ENCODE results near the gene FMOD. TPM values are rescaled to one million over a fixed set of nuclear protein-coding genes. Genes with fewer than 3 reads are reported as not detected.

Gene FMOD
- total RNA-seq, 1 donor from 2014 or later, result 0.26 TPM

DNA sequence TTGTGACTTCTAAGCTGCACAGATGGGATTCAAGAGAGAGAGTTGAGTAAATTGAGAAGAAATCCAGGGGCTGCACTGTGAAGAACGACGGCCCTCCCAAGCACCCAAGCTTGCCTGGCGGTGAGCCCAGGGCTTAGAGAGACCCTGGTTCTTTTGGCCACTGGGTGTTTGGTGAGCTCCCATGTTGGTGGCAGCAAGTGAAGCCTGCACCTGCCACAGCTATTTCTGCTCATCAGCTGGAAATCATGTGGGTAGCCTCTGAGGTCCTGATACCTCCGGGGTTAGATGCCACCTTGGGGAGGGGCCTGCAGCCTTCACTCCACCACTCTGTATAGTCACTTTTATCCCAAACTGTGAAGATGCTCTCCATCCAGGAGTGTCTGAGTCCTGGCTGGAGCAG is 51.8 kb downstream of the FMOD start:
- H3K36me3 ChIP-seq (ENCODE audit: control insufficient read depth, insufficient read depth, low read length), result no peaks in the 10 kb centered on the region
- H3K4me3 ChIP-seq (ENCODE audit: low read depth, low read length), result no peak overlapping the region
- DNase-seq (ENCODE audit: low read depth), result no peak
- H3K27me3 ChIP-seq (ENCODE audit: control insufficient read depth, insufficient read depth, low read length), result no peaks in the 10 kb centered on the region
- no peak for FAIRE-seq
- TF ChIP-seq, protein P1, sequence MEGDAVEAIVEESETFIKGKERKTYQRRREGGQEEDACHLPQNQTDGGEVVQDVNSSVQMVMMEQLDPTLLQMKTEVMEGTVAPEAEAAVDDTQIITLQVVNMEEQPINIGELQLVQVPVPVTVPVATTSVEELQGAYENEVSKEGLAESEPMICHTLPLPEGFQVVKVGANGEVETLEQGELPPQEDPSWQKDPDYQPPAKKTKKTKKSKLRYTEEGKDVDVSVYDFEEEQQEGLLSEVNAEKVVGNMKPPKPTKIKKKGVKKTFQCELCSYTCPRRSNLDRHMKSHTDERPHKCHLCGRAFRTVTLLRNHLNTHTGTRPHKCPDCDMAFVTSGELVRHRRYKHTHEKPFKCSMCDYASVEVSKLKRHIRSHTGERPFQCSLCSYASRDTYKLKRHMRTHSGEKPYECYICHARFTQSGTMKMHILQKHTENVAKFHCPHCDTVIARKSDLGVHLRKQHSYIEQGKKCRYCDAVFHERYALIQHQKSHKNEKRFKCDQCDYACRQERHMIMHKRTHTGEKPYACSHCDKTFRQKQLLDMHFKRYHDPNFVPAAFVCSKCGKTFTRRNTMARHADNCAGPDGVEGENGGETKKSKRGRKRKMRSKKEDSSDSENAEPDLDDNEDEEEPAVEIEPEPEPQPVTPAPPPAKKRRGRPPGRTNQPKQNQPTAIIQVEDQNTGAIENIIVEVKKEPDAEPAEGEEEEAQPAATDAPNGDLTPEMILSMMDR (IDR thresholded peaks at IDR 0.05; ENCODE audit: insufficient read depth, low read length, severe bottlenecking), result no peak

DNA sequence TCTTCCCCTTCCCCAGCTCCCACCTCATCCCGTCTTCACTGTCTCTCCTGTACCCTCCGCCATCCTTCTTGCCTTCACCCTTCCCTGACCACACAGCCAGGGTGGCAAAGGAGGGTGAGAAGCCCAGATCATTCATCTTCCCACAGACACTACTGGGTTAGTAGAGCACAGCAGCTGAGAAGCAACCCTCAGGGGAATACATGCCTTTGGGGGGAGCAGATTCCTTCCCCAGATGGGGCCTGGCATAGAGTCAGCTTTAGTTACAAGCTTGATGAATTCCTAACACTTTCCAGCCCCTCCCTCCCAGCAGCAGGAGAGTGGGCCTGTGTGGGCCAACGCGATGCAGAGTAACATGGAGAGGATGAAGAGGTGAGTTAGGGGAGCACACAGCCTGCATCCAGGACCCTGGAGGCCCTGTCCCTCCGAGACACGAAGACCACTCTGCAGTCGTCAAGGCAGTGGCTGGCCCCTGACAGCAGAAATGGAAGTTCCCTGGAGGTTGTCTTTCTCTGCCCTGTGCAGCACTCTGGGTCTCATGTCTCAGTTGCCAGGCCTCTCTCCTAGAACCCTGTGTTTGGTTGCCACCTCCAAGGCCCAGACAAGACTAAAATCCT is 54.4 kb downstream of the FMOD start:
- no peaks in the 10 kb centered on the region for H3K27me3 ChIP-seq (ENCODE audit: control insufficient read depth, insufficient read depth, low read length)
- no peak for FAIRE-seq
- no peaks in the 10 kb centered on the region for H3K36me3 ChIP-seq (ENCODE audit: control insufficient read depth, insufficient read depth, low read length)
- TF ChIP-seq, protein P1 (IDR thresholded peaks at IDR 0.05; ENCODE audit: insufficient read depth, low read length, severe bottlenecking), result no peak
- DNase-seq (ENCODE audit: low read depth), result no peak
- H3K4me3 ChIP-seq (ENCODE audit: low read depth, low read length), result no peak overlapping the region

DNA sequence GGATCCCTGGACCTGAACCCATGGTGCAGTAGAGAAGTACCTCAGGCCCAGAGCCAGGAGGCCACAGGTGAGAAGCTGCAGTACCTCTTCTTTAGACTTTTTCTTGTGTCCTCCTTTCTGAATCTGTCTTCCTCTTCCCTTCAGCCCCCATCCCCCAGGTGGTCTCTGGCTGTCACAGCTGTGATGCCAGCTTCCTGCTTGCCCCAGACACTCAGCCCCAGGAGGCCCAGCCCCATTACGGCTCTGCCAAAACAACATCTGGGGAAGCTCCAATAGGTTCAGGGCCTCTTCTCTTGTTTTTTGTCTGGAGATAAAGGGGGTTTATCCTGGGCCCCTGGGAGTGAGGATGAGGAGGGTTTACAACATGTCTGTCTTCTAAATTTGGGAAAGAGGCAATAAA is 55.1 kb downstream of the FMOD start:
- FAIRE-seq (no peak), DNase-seq (ENCODE audit: low read depth) (no peak)
- H3K4me3 ChIP-seq (ENCODE audit: low read depth, low read length), result no peak overlapping the region
- H3K27me3 ChIP-seq (ENCODE audit: control insufficient read depth, insufficient read depth, low read length), result no peaks in the 10 kb centered on the region
- TF ChIP-seq, protein P1 (IDR thresholded peaks at IDR 0.05; ENCODE audit: insufficient read depth, low read length, severe bottlenecking), result no peak
- H3K36me3 ChIP-seq (ENCODE audit: control insufficient read depth, insufficient read depth, low read length), result no peaks in the 10 kb centered on the region

DNA sequence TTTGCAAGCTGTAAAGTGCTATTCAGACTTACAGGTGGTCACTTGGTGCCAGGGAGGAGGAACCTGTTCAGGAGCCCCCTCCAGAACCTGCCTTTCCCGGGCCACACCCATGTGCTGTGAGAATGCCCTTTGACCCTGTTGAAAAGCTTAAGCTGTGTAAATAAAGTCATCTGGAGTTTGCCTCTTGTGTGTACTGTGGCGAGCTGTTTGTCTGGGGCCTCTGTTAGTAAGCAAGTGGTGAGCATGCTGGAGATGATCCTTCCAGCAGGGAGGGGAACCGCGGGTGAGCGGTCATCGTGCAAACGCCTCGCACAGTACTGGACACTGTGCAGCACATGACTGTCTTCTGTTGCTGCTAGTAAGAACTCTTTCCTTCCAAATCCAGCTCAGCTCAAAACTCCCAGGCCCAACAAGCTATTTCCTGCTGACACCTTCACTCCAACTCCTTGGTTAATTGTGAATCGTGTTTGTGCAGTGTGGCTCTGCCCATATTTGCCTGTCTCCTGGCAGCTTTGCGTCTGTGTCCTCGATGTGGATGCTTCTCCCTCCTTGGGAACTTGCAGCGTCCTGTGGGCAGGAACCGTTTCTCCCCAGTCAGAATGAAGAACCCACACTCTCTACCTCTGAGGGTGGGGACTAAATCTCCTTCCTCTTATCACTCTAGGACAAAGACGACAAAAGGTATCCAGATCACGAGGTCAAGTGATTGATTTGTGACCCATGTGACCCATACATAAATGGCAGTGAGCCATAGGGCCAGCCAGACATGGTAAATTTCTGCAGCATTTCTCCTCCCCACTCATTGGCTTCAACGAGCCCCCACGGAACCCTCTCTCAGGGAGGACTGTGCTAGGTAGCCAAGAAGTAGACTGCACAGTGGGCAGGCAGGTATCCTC is 59.5 kb downstream of the FMOD start:
- no peaks in the 10 kb centered on the region for H3K27me3 ChIP-seq (ENCODE audit: control insufficient read depth, insufficient read depth, low read length)
- H3K36me3 ChIP-seq (ENCODE audit: control insufficient read depth, insufficient read depth, low read length), result no peaks in the 10 kb centered on the region
- FAIRE-seq (no peak), DNase-seq (ENCODE audit: low read depth) (peak; percentile 54)
- no peak overlapping the region for H3K4me3 ChIP-seq (ENCODE audit: low read depth, low read length)
- TF ChIP-seq, protein P1 (IDR thresholded peaks at IDR 0.05; ENCODE audit: insufficient read depth, low read length, severe bottlenecking), result no peak

Other genes with a start within 250 kb of the FMOD start
- gene ADORA1, start 223.4 kb downstream of the FMOD start, total RNA-seq, result under 0.01 TPM in 1 of 2 replicates, not detected in the other
- gene MYBPH, start 175.3 kb downstream of the FMOD start, total RNA-seq, result not detected in 2 replicates
- gene CHI3L1, start 164.4 kb downstream of the FMOD start, total RNA-seq, result 0.79 and 1.7 TPM in 2 replicates
- under 0.01 TPM in 2 replicates for gene CHIT1, start 121.4 kb downstream of the FMOD start, total RNA-seq
- 12.9 and 25.9 TPM in 2 replicates for gene BTG2, start 45.6 kb downstream of the FMOD start, total RNA-seq
- not detected in 2 replicates for gene PRELP, start 124.7 kb upstream of the FMOD start, total RNA-seq
- gene OPTC, start 143.0 kb upstream of the FMOD start, total RNA-seq, result not detected in 2 replicates

All from bronchial epithelial cell (primary cell).